Femur (tissue), 1 donor: Measurements from ENCODE around the gene FAM228A.
"Not testable (repeated sequence)": the region's sequence is repeated elsewhere in the genome, so short reads cannot be mapped to it uniquely, and the experiment has no call there.

ENCODE experiments used
- DNase-seq: peaks from one replicate; pipeline ENCODE4 v3.0.0-alpha.2; 2017

Gene FAM228A

DNA sequence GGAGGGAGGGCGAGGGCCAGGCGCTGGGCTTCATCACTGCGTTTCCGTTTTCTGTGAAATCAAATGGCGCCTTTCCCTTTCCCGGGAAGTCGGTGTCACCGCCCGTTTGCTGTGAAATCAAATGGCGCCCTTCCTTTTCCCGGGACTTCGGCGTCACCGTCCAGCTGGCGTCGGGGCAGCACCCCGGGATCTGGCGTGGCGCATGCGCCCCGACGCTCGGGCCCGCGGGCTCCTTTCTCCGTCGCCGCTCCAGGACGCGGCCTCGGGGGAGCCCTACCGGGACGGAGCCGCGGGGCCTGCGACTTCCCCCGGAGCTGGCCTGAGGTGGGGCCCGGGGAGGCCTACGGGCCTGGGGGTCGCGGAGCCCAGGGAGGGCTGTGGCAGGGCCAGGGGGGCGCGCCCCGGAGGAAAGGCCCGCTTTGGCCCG, at the start of gene FAM228A:
FAM228A (plus strand) TSS at position 203 of the 427 bp plus-strand sequence. CDS start 428 bp downstream, outside the sequence.
- no peak for DNase-seq

DNA sequence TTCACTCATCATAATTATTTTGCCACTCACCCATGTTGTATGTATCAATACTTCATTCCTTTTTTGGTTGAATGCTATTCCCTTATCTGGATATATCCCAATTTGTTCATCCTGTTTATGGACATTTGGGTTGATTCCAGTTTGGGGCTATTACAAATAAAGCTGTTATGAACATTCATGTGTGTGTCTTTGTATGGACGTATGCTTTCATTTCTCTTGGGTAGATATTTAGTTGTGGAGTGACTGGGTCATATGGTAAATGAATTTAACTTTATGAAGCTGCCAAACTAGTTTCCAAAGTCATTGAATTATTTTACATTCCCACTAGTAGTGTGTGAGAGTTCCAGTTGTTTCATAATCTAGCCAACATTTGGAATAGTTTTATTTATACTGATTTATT, 48.9 kb upstream of the FAM228A start:
- DNase-seq, result no peak

- no peak for DNase-seq
These were observed 42.3 kb upstream of the FAM228A start for GRCh38 chr2:24132543-24132942.

DNA sequence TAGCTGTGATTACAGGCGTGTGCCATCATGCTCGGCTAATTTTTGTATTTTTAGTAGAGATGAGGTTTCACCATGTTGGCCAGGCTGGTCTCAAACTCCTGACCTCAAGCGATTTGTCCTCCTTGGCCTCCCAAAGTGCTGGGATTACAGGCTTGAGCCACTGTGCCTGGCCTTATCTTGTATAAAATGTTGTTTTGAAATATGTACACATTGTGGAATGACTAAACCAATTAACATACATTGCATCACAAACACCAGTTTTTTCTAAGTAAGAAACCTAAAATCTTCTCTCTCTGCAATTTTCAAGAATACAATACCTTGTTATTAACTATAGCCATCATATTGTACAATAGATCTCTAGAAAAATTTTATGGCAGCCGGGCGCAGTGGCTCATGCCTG, 34.5 kb upstream of the FAM228A start:
- DNase-seq, result not testable (repeated sequence)

GRCh38 chr2:24147364-24147763, 27.5 kb upstream of the FAM228A start:
- DNase-seq, result no peak

DNA sequence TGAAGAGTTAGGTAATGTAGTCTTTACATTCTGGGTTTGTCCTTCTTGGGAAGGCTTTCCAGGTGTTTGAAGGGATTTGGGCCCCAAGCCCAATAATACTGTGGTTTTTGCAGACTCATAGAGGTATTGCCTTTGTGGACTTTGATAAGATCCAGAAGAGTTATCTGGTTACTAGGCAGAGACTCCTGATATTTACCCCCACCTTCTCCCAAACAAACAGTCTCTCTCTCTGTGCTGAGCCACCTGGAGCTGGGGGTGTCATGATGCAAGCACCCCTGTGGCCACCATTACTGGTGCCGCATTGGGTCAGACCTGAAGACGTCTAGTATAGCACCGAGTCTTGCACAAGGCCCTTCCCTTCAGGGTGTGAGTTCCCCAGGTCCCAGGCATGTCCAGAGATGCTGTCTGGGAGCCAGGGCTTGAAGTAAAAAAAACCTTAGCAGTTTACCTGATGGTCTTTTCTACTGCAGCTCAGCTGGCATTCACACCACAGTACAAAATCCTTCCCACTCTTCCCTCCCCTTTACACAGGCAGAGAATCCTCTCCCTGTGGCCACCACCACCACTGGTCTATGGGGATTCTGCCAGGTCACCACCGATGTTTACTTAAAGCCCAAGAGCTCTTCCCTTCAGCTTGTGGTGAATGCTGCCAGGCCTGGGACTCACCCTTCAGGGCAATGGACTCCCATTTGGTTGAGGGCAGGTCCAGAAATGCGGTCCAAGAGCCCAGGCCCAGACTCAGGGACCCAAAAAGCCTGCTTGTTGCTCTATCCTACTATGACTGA, 22.2 kb upstream of the FAM228A start:
- DNase-seq, result no peak

- no peak for DNase-seq
These were observed 21.4 kb upstream of the FAM228A start for GRCh38 chr2:24153478-24153877.

DNA sequence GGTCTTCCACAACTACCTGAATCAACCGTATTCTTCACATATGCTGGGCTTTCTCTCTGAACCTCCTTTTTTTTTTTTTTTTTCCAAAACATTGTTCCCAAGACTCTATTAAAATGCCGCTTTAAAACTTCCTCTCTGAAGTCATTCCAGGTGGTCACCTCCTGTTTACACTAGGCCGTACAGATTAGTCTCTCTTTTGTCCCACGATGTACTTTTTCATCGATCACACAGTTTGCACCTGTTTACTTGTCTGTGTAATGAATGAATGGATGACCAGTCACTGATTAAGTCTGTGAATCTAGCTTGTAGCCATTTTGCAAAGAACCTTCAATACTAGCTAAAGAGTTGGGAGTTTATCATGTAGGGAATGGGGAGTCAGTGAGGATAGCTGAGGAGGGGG, 16.7 kb upstream of the FAM228A start:
- DNase-seq, result no peak

- DNase-seq, result no peak
These were observed 15.1 kb upstream of the FAM228A start for GRCh38 chr2:24159708-24160107.

GRCh38 chr2:24160761-24161160, 14.1 kb upstream of the FAM228A start:
- no peak for DNase-seq

GRCh38 chr2:24162494-24162893, 12.4 kb upstream of the FAM228A start:
- DNase-seq, result no peak

GRCh38 chr2:24163186-24163585, 11.7 kb upstream of the FAM228A start:
- DNase-seq, result no peak

- no peak for DNase-seq
These were observed 11.3 kb upstream of the FAM228A start for GRCh38 chr2:24163601-24164000.

GRCh38 chr2:24164416-24164973, 10.4 kb upstream of the FAM228A start:
- DNase-seq, result no peak

DNA sequence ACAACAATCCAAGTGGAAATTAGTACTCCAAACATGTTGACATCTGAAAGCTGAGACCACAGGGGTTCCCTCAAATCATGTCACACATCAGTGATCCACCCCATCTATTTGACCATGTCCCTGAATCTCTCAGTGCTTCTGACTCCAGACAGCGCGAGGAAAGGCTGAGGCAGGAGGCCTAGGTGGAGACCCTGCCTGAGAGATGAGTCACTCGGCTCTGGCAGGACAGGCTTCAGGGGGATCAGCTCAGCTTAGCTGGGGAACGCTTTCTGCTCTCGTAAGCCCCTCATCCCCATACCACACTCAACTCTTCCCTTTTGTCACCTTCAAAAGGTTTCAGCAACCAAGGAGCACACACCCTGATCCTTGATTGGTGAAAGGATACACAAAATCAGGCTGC, 5.8 kb upstream of the FAM228A start:
- DNase-seq, result no peak

- no peak for DNase-seq
These were observed 856 bp downstream of the FAM228A start for GRCh38 chr2:24175631-24176187.

DNA sequence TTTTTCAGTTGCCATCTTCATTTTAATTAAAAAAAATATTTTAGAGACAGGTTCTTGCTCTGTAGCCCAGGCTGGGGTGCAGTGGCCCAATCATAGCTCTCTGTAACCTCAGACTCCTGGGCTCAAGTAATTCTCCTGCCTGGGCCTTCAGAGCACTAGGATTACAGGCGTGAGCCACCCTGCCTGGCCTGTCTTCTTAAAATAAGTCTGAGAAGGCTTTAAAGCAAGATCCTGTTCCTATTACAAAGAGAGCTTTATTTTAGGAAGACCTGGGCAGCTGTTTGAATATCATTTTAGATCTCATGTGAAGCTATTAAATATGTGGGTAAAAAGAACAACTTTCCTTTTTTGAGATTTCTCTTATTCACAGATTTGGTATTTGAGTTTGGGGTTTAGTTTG, 1.5 kb downstream of the FAM228A start:
- DNase-seq, result no peak

GRCh38 chr2:24179683-24180082, 4.8 kb downstream of the FAM228A start:
- DNase-seq, result no peak

- no peak for DNase-seq
These were observed 7.0 kb downstream of the FAM228A start for GRCh38 chr2:24181849-24182248.

DNA sequence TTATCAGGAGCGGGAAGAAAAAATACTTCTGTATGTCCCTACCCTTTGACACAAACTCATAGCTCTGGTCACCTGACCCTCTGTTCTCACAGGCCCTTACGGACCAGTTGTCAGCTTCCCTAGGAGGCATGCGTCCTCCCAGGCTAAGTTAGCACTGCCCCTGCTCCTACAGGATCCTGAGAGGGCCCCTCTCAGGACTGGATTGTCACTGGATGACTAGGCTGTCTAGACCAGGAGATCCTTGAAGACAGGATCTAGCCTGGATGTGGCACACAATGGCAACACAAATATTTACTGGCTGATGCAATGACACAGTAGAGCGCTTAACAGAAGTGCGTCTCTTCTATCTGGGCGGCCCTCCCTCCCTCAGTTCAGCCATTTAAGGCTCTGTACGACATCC, 7.7 kb downstream of the FAM228A start:
- no peak for DNase-seq

DNA sequence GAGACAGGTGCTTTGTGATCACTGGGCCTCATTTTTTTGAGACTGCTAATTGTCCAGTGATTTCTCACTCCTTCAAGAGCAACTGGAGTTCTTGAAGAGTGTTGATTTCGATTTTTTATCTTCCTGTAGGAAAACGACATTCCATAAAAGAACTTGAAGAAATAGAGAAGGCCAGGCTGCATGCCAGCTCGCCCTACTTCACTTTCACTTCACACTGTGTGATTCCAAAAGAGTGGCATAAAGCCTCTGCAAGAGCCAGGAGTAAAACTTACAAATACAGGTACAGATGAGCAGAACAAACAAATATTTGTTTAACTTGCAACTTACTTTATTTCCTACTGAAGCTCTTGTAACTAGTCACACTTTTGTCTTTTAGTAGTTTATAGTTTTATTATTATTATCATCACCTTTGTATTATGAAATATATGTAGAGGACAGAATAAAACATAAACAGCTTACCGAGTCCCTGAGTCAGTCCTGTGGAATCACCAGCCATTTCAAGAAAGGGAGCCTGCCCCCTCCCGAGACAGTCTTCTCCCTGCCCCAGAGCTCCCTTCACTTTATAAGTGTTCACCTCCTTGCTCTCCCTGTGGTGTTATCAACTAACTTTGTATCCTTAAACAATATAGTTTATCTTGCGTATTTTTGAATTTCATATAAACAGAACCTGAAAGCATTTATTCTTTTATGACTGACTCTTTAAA, 8.7 kb downstream of the FAM228A start:
- no peak for DNase-seq

- DNase-seq, result no peak
These were observed 14.7 kb downstream of the FAM228A start for GRCh38 chr2:24189551-24189950.

GRCh38 chr2:24190503-24190902, 15.7 kb downstream of the FAM228A start:
- DNase-seq, result no peak

DNA sequence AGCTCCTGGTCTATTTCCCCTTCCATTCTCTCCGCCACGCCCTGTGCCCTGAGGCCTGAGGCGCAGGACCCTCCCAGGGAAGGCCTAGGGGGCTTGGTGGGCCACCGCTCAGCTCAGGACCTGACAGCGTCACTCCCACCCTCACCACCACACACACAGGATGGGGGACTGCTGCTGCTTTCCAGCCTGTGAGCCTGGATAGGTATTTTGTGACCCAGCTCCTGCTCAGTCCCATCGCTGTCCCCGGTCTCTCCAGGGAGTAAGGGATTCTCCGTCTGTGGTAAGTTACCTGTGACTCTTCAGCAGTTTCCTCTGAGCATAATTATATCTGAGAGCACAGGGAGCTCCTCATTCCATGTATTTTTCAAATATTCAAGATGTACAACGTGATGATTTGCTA, 16.3 kb downstream of the FAM228A start:
- DNase-seq, result no peak
